ENCODE data around the gene USP6NL. TPM values are rescaled to one million over a fixed set of nuclear protein-coding genes. Genes with fewer than 3 reads are reported as not detected.

USP6NL gene
- 7.9 TPM for total RNA-seq
- long read RNA-seq, full-length matches to known transcripts = 7 of 9 reads
- long read RNA-seq, partial matches to known transcripts = 0 of 9 reads
- long read RNA-seq, other reads (novel, unspliced or antisense) = 2 of 9 reads

- H3K36me3 ChIP-seq = no peaks in the 10 kb centered on the region
- H3K27ac ChIP-seq (replicated peaks) = peak within 1 kb of the TSS; percentile 91
- no peaks in the 10 kb centered on the region for H3K27me3 ChIP-seq (ENCODE audit: low read depth)
- H3K4me3 ChIP-seq = peak within 1 kb of the TSS; percentile 83
- intact Hi-C loops (cut with micrococcal nuclease) = no loop called here
- H3K9me3 ChIP-seq (replicated peaks) = no peaks in the 10 kb centered on the region
- peak; percentile 91 for DNase-seq
- no peak for TF ChIP-seq CTCF (IDR thresholded peaks at IDR 0.05; ENCODE audit: borderline replicate concordance)
- H3K4me1 ChIP-seq = peaks cover 34% of the 10 kb centered on the region
Measured at GRCh38 chr10:11611248-11612020, at the start of gene USP6NL. TSS of gene USP6NL (minus strand) at chr10:11611650. CDS start at chr10:11597634, 14,016 bp downstream.

- Histone ChIP-seq H3K27me3 (ENCODE audit: low read depth) (peaks cover 10% of the 10 kb centered on the region), H3K36me3 (no peaks in the 10 kb centered on the region)
- intact Hi-C loops (cut with micrococcal nuclease) = no loop called here
Measured at GRCh38 chr10:11658801-11659368, 47.4 kb upstream of the USP6NL start.

GRCh38 chr10:11655836-11656235, 44.4 kb upstream of the USP6NL start:
- DNase-seq = no peak
- Histone ChIP-seq H3K27me3 (ENCODE audit: low read depth) (peaks cover 13% of the 10 kb centered on the region), H3K4me1 (no peaks in the 10 kb centered on the region), H3K4me3 (no peak overlapping the region), H3K27ac (replicated peaks) (no peak overlapping the region), H3K36me3 (no peaks in the 10 kb centered on the region), H3K9me3 (replicated peaks) (no peaks in the 10 kb centered on the region)
- intact Hi-C loops (cut with micrococcal nuclease) = no loop called here
- TF ChIP-seq CTCF (IDR thresholded peaks at IDR 0.05; ENCODE audit: borderline replicate concordance) = no peak

More at GRCh38 chr10:11658801-11659368, 47.4 kb upstream of the USP6NL start:
- no peaks in the 10 kb centered on the region for H3K9me3 ChIP-seq (replicated peaks)
- no peak overlapping the region for H3K4me3 ChIP-seq
- H3K4me1 ChIP-seq = no peaks in the 10 kb centered on the region
- TF ChIP-seq CTCF (IDR thresholded peaks at IDR 0.05; ENCODE audit: borderline replicate concordance) = no peak
- no peak overlapping the region for H3K27ac ChIP-seq (replicated peaks)
- no peak for DNase-seq

- no peak overlapping the region for H3K4me3 ChIP-seq
- H3K36me3 ChIP-seq = no peaks in the 10 kb centered on the region
- no peaks in the 10 kb centered on the region for H3K4me1 ChIP-seq
- H3K27ac ChIP-seq (replicated peaks) = no peak overlapping the region
- intact Hi-C loops (cut with micrococcal nuclease) = no loop called here
- H3K27me3 ChIP-seq (ENCODE audit: low read depth) = peaks cover 7% of the 10 kb centered on the region
- no peaks in the 10 kb centered on the region for H3K9me3 ChIP-seq (replicated peaks)
- no peak for DNase-seq
- TF ChIP-seq CTCF (IDR thresholded peaks at IDR 0.05; ENCODE audit: borderline replicate concordance) = no peak
Measured at GRCh38 chr10:11654659-11655058, 43.2 kb upstream of the USP6NL start.

GRCh38 chr10:11653758-11654471, 42.5 kb upstream of the USP6NL start:
- Histone ChIP-seq H3K4me3 (no peak overlapping the region), H3K4me1 (no peaks in the 10 kb centered on the region), H3K36me3 (no peaks in the 10 kb centered on the region), H3K27me3 (ENCODE audit: low read depth) (peaks cover 7% of the 10 kb centered on the region), H3K9me3 (replicated peaks) (no peaks in the 10 kb centered on the region), H3K27ac (replicated peaks) (no peak overlapping the region)
- no peak for TF ChIP-seq CTCF (IDR thresholded peaks at IDR 0.05; ENCODE audit: borderline replicate concordance)
- DNase-seq = no peak
- intact Hi-C loops (cut with micrococcal nuclease) = no loop called here
